Kidney epithelial cell (primary cell): ENCODE data around the gene PRDM8. TPM values are rescaled to one million over a fixed set of nuclear protein-coding genes. Genes with fewer than 3 reads are reported as not detected.

Source experiments
- DNase-seq: peaks from one replicate; pipeline ENCODE4 v3.0.0-alpha.2; 2010; ENCODE audit warnings: low read depth
- H3K27me3 ChIP-seq: 2 replicates; pipeline ENCODE4 v1.6.0; 2011; ENCODE audit warnings: low read length; ENCODE audit not compliant: control insufficient read depth, insufficient read depth
- H3K36me3 ChIP-seq: 2 replicates; pipeline ENCODE4 v1.5.1; 2011; ENCODE audit warnings: low read length; ENCODE audit not compliant: control insufficient read depth, insufficient read depth
- H3K4me3 ChIP-seq: 2 replicates; pipeline ENCODE4 v1.5.1; 2011; ENCODE audit warnings: low read depth, mild to moderate bottlenecking, control low read depth, low read length
- CTCF ChIP-seq: IDR thresholded peaks from 2 replicates; pipeline ENCODE4 v1.5.1; 2011; ENCODE audit warnings: mild to moderate bottlenecking, moderate library complexity, low read length, control low read depth, inconsistent platforms; ENCODE audit not compliant: insufficient read depth, poor library complexity, severe bottlenecking
- total RNA-seq: library from RNA; depleted of rRNA; stranded (reverse); fragments of >200 nt; gene quantifications from 2 replicates; pipeline ENCODE4 v1.2.3, GENCODE V29; 2015

The PRDM8 gene
- total RNA-seq, 1 donor from 2014 or later: 0.17 TPM

GRCh38 chr4:80195441-80196140, 1.7 kb upstream of the PRDM8 start:
- Histone ChIP-seq H3K4me3 (no peak overlapping the region), H3K27me3 (peaks cover 47% of the 10 kb centered on the region), H3K36me3 (no peaks in the 10 kb centered on the region)
- DNase-seq: no peak
- TF ChIP-seq CTCF: no peak

GRCh38 chr4:80196259-80196921, 913 bp upstream of the PRDM8 start:
- H3K27me3 ChIP-seq: peaks cover 50% of the 10 kb centered on the region
- no peak for TF ChIP-seq CTCF

GRCh38 chr4:80197601-80198440, 518 bp downstream of the PRDM8 start:
- DNase-seq: no peak
- H3K27me3 ChIP-seq: peaks cover 60% of the 10 kb centered on the region
- H3K4me3 ChIP-seq: no peak overlapping the region
- TF ChIP-seq CTCF: no peak
- no peaks in the 10 kb centered on the region for H3K36me3 ChIP-seq

More at GRCh38 chr4:80196259-80196921, 913 bp upstream of the PRDM8 start:
- no peak for DNase-seq
- H3K4me3 ChIP-seq: no peak overlapping the region
- H3K36me3 ChIP-seq: no peaks in the 10 kb centered on the region

GRCh38 chr4:80198441-80198837, 1.1 kb downstream of the PRDM8 start:
- DNase-seq: no peak
- no peak for TF ChIP-seq CTCF
- Histone ChIP-seq H3K4me3 (no peak overlapping the region), H3K36me3 (no peaks in the 10 kb centered on the region), H3K27me3 (peaks cover 66% of the 10 kb centered on the region)

- H3K36me3 ChIP-seq: no peaks in the 10 kb centered on the region
- peaks cover 67% of the 10 kb centered on the region for H3K27me3 ChIP-seq
- no peak for DNase-seq
- H3K4me3 ChIP-seq: no peak overlapping the region
- no peak for TF ChIP-seq CTCF
Observed at GRCh38 chr4:80199004-80199560, 1.8 kb downstream of the PRDM8 start.
